ENCODE measurements around the gene PACSIN1.

Gene PACSIN1

GRCh38 chr6:34547701-34548644, 82.1 kb downstream of the PACSIN1 start:
- DNase-seq: no peak

DNA sequence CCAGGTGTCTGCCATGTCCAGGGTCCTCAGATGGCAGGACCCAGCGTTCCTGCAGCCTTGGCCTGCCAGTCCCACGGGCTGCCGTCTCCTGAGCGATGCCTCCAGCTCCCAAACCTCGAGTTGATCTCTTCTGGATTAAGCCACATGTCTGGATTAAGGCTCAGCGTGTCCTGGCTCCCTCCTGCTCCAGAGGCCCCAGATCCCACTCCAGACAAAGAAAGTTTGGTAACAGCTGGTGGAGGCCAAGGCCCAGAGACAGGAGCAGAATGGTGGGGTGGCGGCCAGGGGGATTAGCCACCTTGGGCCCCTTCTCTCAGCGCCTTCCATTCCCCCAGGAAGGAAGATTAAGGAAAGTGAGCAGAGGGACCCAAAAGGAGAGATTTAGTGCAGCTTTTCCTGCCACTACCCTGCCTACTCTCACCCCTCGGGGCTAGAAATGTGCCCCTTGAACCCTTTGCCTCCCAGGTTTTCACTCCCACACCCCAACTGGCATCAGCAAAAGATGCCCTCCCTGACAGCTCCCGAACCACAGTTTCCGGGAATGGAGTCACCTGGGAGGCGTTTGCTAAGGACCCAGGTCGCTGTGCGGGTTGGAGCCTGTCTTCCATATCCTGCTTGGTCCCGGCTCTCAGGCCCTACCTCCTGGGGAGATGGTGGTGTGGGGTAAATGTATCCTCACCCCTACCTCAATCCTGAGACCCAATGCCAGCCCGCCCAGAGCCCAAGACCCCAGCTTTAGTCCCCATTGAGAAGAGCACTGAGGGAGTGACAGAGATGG, 83.3 kb downstream of the PACSIN1 start:
- no peak for DNase-seq

DNA sequence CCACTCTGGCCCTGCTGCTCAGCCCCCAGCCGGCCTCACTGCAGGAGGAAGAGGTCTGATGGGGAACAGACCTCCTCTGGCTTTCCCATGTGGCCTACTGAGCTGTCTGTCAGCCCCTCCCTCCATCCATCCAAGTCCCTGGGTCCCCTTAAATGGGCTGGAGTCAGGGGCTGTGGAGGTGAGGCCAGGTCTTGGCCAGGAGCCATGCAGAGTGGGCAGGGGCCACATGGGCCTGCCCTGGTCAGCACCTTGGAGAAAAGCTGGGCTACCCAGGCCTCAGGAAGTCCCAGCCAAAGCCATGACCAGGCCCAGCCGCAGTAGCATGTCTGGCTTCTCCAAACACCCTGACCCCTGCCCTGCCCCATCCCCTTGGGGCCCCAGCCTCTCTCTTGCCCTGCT, 83.9 kb downstream of the PACSIN1 start:
- DNase-seq: no peak

DNA sequence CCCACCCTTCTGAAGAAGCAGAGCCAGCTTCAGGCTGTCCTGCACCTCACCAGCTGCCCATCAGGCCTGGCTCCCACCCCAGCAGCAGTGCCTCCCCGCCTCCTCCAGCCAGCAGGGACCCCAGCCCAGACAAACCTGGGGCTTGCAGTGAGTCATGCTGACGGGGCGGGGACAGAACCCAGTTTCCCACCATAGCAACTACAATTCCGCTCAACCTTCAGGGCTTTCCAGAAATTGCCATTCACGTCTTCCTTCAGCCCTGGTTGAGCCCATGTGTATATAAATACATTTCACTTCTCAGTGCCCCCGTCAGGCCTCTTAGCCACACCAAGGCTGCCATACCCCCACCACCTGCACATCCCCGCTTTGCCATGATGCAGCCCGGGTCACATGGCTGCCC, 85.8 kb downstream of the PACSIN1 start:
- DNase-seq: no peak

DNA sequence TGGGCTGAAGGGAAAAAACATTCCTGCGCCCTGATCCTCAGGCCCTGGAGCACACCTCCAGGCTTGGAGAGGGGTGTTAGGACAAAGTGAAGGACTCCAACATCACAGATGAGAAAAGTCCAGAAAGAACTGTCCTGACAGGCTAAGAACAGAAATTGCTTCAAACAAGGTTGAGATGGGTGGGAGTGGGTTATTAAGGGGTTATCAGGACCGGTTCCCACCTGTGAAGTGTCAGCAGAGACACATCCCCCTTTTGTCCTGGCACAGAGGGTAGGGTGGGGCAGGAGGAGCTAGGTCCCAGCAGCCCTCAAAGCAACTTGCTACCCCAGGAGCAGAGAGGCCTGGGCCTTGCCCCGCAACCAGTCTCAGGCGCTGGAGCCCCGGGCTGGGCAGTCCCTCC, 86.7 kb downstream of the PACSIN1 start:
- DNase-seq: no peak

DNA sequence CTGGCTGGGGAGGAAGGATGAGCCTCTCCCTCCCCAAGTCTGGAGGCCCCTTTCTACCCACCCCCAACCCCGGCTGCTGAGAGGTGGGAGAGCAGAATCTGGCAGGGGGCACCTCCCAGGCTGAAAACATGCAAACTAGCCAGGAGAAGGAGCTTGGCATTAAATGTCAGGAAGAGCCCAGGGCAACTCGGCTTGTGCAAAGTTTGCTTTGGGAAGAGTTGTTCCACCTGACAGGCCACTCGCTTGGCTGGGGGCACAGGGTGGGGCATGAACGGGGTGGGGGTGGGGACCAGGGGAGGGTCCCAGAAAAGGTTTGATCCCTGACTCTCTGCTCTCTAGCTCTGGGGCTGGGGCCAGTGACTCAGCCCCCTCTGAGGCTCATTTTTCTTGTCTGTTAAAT, 87.3 kb downstream of the PACSIN1 start:
- no peak for DNase-seq

DNA sequence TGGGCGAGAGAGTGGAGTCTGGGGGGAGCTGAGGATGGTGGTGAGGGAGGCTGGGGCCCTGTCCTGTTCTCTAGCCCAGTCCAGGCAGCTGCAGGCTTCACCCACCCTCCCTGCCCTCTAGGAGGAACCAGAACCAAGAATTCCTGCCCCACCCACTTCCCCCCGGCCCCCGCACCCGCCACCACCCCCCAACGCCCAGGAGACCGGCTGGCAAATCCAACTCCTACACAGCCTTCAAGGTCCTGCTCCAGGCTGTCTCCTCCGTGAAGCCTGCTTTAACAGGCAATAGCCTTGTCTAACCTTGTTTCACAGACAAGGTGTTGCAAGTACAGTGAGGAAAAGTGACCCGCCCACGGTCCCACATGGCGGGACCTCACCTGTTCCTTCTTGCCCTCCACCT, 87.9 kb downstream of the PACSIN1 start:
- no peak for DNase-seq

DNA sequence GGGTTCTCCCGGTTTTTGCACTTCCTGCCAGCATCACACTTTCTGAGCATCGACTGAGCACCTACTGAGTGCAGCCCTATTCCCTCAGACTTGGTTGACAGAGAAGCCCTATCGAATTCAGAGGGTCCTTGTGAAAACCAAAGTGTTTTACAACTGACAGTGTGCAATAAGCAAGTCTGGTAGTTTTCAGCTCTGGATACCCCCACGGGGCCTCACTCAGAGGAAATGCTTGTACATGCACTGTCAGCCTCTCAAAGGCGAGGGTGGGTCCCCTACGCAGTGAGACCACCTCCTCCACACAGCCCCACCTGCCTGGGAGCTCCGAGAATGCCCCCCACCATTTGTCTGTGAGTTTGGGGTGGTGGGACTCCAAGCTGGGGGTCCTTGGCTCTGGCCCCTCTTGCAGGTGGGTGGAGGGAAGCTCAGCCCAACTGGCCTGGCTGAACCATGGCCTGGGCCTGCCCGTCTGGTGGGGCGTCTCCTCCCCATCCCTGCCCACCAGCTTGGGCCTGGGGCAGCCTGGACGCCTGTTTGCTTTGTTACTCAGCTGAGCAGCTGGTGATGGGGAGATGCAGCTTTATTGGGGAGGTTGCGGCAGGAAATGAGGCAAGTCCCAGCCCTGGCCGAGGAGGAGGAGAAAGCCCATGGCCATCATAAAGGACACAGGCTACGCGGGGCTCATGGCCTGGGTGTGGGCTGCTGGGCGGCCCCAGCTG, 88.6 kb downstream of the PACSIN1 start:
- no peak for DNase-seq

GRCh38 chr6:34555007-34555322, 89.1 kb downstream of the PACSIN1 start:
- no peak for DNase-seq

DNA sequence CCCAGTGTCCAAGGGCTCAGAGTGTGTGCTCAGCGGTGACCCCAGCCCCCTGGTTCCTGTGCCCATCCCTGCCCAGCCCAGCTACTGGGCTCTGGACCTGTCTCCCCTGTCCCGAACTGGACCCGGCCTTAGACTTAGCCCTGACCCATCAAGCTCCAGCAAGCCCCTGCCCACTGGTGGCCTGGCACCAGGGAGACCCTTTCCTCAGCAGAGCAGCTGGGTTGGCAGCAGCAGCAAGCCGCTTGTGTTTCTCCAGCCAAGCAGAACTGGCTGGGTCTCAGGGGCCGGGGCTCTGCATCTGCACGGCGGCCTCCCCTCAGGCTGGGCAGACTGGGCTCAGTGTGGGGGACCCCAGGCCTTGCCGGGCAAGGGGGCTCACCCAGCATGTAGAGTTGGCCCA, 89.5 kb downstream of the PACSIN1 start:
- no peak for DNase-seq

DNA sequence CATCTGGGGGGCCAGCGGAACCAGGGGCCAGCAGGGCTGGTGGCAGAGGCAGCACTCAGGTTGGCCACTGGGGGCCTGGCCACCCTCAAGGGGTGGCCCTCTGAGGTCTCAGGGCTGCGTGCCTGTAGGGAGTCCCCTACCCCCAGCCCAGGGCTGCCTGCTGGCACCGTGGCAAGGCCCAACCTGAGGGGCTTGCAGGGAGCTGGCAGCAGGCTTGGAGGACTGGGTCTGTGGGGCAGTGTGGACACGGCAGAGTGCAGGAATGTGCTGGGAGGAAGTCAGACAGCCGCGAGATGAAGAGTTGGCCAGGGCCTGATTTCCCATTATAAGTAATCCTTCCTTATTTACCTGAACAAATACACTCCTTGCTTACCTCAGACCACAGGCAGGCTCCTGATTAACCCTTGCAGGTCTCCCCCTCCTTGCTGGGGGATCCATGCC, 90.2 kb downstream of the PACSIN1 start, which contains the start of gene SPDEF:
Gene SPDEF (minus strand): TSS at position 299 of the 441 bp plus-strand sequence. CDS start 11,874 bp downstream, outside the sequence.
- no peak for DNase-seq

- no peak for DNase-seq
These were observed 90.6 kb downstream of the PACSIN1 start for GRCh38 chr6:34556493-34556892.

DNA sequence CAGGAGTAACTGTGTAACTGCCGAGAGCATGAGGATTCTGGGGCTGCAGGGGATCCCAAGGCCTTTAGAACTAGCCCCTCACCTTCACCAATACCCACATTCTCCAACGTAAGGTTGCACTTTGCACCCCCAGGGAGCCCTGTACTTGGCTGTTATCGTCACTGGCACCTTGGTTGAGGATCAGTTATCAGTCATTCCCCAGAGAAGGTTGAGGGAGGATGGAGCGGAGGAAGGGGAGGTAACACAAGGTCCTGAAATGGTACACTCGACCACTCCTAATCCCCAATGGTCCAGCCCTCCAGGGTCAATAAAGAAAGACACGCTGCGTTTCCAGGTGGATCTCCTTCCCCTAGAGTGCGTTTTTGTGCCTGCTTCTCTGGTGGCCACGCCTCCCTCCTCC, 91.4 kb downstream of the PACSIN1 start:
- DNase-seq: no peak

GRCh38 chr6:34558172-34558714, 92.4 kb downstream of the PACSIN1 start:
- no peak for DNase-seq

DNA sequence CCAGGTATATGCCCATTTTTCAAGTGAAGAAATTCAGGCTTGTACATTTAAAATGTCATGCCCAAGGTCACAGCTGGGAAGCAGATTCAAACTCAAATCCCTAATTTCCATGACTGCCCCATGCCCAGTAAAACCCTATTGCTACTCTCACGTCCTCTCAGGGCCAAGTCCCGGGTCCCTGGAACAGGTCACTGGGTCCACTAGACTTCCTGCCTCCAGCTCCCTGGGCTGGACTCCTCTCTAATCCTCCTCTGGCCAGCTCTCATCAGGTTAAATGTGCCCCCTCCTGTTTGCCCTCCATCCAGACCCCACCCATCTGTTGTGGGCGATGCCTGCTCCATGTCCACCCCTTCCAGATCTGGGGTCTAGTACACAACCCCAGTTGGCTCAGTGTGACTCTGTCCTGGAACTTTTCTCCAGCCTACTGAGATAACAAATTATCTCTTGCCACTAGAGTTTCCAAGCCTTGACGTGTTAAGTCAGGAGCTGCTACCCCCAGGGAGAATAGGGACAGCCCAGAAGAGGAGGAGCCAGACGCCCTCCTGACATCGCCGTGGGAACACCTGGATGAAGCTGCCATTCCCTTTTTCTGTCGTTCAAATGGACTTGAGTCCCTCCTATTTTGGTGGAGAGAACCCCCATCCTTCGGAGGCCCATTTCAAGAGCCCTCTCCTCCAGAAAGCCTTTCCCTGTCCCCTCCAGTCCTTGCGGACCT, 93.9 kb downstream of the PACSIN1 start:
- no peak for DNase-seq

GRCh38 chr6:34560366-34561226, 94.7 kb downstream of the PACSIN1 start:
- DNase-seq: no peak

- DNase-seq: no peak
These were observed 95.3 kb downstream of the PACSIN1 start for GRCh38 chr6:34561227-34561530.

- no peak for DNase-seq
These were observed 96.5 kb downstream of the PACSIN1 start for GRCh38 chr6:34562350-34562749.

- no peak for DNase-seq
These were observed 97.1 kb downstream of the PACSIN1 start for GRCh38 chr6:34562861-34563512.

- DNase-seq: no peak
These were observed 97.6 kb downstream of the PACSIN1 start for GRCh38 chr6:34563513-34563870.

GRCh38 chr6:34564181-34564580, 98.3 kb downstream of the PACSIN1 start:
- DNase-seq: no peak

Data from CD4-positive, alpha-beta T cell treated with Interleukin-21 for 1 hour (primary cell).